Measurements from ENCODE around the gene CADM1.

CADM1 gene

GRCh38 chr11:115199481-115200069 is 304.6 kb downstream of the CADM1 start:
- H3K36me3 Mint-ChIP-seq, result no peaks in the 10 kb centered on the region
- H3K27me3 Mint-ChIP-seq, result peaks cover 0 to under 1% of the 10 kb centered on the region in 2 donors
- H3K4me3 Mint-ChIP-seq, result no peak overlapping the region
- H3K9me3 Mint-ChIP-seq, result no peaks in the 10 kb centered on the region
- DNase-seq, result no peak
- no peaks in the 10 kb centered on the region for H3K4me1 Mint-ChIP-seq
- H3K27ac Mint-ChIP-seq, result no peak overlapping the region
- no peak for ATAC-seq (replicated peaks)

- H3K9me3 Mint-ChIP-seq, result no peaks in the 10 kb centered on the region
- ATAC-seq (replicated peaks) (no peak), DNase-seq (no peak)
- no peaks in the 10 kb centered on the region for H3K4me1 Mint-ChIP-seq
- H3K36me3 Mint-ChIP-seq, result no peaks in the 10 kb centered on the region
- no peak overlapping the region for H3K27ac Mint-ChIP-seq
- no peak overlapping the region for H3K4me3 Mint-ChIP-seq
- peaks cover 0 to 9% of the 10 kb centered on the region in 2 donors for H3K27me3 Mint-ChIP-seq
These were observed 305.9 kb downstream of the CADM1 start for GRCh38 chr11:115198321-115198741.

GRCh38 chr11:115197433-115197832 is 306.8 kb downstream of the CADM1 start:
- no peak overlapping the region for H3K4me3 Mint-ChIP-seq
- ATAC-seq (replicated peaks) (no peak), DNase-seq (no peak)
- peaks cover 0 to 9% of the 10 kb centered on the region in 2 donors for H3K27me3 Mint-ChIP-seq
- H3K27ac Mint-ChIP-seq, result no peak overlapping the region
- H3K9me3 Mint-ChIP-seq, result no peaks in the 10 kb centered on the region
- H3K4me1 Mint-ChIP-seq, result no peaks in the 10 kb centered on the region
- no peaks in the 10 kb centered on the region for H3K36me3 Mint-ChIP-seq

- H3K27ac Mint-ChIP-seq, result no peak overlapping the region
- no peaks in the 10 kb centered on the region for H3K36me3 Mint-ChIP-seq
- H3K27me3 Mint-ChIP-seq, result peaks cover 0 to 9% of the 10 kb centered on the region in 2 donors
- ATAC-seq (replicated peaks), result no peak
- no peak for DNase-seq
- H3K9me3 Mint-ChIP-seq, result no peaks in the 10 kb centered on the region
- no peaks in the 10 kb centered on the region for H3K4me1 Mint-ChIP-seq
- H3K4me3 Mint-ChIP-seq, result no peak overlapping the region
These were observed 307.2 kb downstream of the CADM1 start for GRCh38 chr11:115197031-115197430.

GRCh38 chr11:115194802-115195110 is 309.5 kb downstream of the CADM1 start:
- no peaks in the 10 kb centered on the region for H3K36me3 Mint-ChIP-seq
- ATAC-seq (replicated peaks) (peak in 1 of 2 donors; percentile 43), DNase-seq (no peak)
- H3K4me3 Mint-ChIP-seq, result no peak overlapping the region
- peak overlapping the region; percentile 44 for H3K27ac Mint-ChIP-seq
- no peaks in the 10 kb centered on the region for H3K4me1 Mint-ChIP-seq
- peaks cover 0 to 9% of the 10 kb centered on the region in 2 donors for H3K27me3 Mint-ChIP-seq
- H3K9me3 Mint-ChIP-seq, result no peaks in the 10 kb centered on the region

- DNase-seq (no peak), ATAC-seq (replicated peaks) (peak in 1 of 2 donors; percentile 38)
- Mint-ChIP-seq H3K9me3 (no peaks in the 10 kb centered on the region), H3K4me3 (no peak overlapping the region), H3K27ac (peak overlapping the region; percentile 44), H3K4me1 (no peaks in the 10 kb centered on the region), H3K27me3 (peaks cover 0 to 9% of the 10 kb centered on the region in 2 donors), H3K36me3 (no peaks in the 10 kb centered on the region)
These were observed 310.1 kb downstream of the CADM1 start for GRCh38 chr11:115193914-115194801.

GRCh38 chr11:115191761-115192160 is 312.5 kb downstream of the CADM1 start:
- no peaks in the 10 kb centered on the region for H3K9me3 Mint-ChIP-seq
- no peaks in the 10 kb centered on the region for H3K4me1 Mint-ChIP-seq
- H3K27me3 Mint-ChIP-seq, result peaks cover under 1 to 9% of the 10 kb centered on the region in 2 donors
- no peak overlapping the region for H3K27ac Mint-ChIP-seq
- H3K4me3 Mint-ChIP-seq, result no peak overlapping the region
- H3K36me3 Mint-ChIP-seq, result no peaks in the 10 kb centered on the region
- ATAC-seq (replicated peaks), result no peak
- no peak for DNase-seq

GRCh38 chr11:115190196-115190595 is 314.0 kb downstream of the CADM1 start:
- Mint-ChIP-seq H3K27me3 (peaks cover 4 to 9% of the 10 kb centered on the region in 2 donors), H3K36me3 (no peaks in the 10 kb centered on the region), H3K27ac (no peak overlapping the region), H3K4me1 (no peaks in the 10 kb centered on the region), H3K4me3 (no peak overlapping the region), H3K9me3 (no peaks in the 10 kb centered on the region)
- ATAC-seq (replicated peaks) (no peak), DNase-seq (no peak)

- Mint-ChIP-seq H3K4me1 (no peaks in the 10 kb centered on the region), H3K4me3 (no peak overlapping the region), H3K27ac (no peak overlapping the region), H3K27me3 (peaks cover 1 to 4% of the 10 kb centered on the region in 2 donors), H3K36me3 (no peaks in the 10 kb centered on the region), H3K9me3 (no peaks in the 10 kb centered on the region)
- DNase-seq (no peak), ATAC-seq (replicated peaks) (no peak)
These were observed 315.3 kb downstream of the CADM1 start for GRCh38 chr11:115188898-115189278.

GRCh38 chr11:115188188-115188897 is 315.9 kb downstream of the CADM1 start:
- no peaks in the 10 kb centered on the region for H3K9me3 Mint-ChIP-seq
- ATAC-seq (replicated peaks), result no peak
- peaks cover 0 to 4% of the 10 kb centered on the region in 2 donors for H3K27me3 Mint-ChIP-seq
- H3K27ac Mint-ChIP-seq, result no peak overlapping the region
- H3K36me3 Mint-ChIP-seq, result no peaks in the 10 kb centered on the region
- H3K4me1 Mint-ChIP-seq, result no peaks in the 10 kb centered on the region
- no peak for DNase-seq
- no peak overlapping the region for H3K4me3 Mint-ChIP-seq

GRCh38 chr11:115185931-115186330 is 318.3 kb downstream of the CADM1 start:
- no peak overlapping the region for H3K27ac Mint-ChIP-seq
- no peaks in the 10 kb centered on the region for H3K9me3 Mint-ChIP-seq
- no peaks in the 10 kb centered on the region for H3K4me1 Mint-ChIP-seq
- ATAC-seq (replicated peaks) (no peak), DNase-seq (no peak)
- H3K36me3 Mint-ChIP-seq, result no peaks in the 10 kb centered on the region
- H3K27me3 Mint-ChIP-seq, result peaks cover 0 to 4% of the 10 kb centered on the region in 2 donors
- H3K4me3 Mint-ChIP-seq, result no peak overlapping the region

- H3K27ac Mint-ChIP-seq, result no peak overlapping the region
- H3K9me3 Mint-ChIP-seq, result no peaks in the 10 kb centered on the region
- ATAC-seq (replicated peaks) (no peak), DNase-seq (no peak)
- no peaks in the 10 kb centered on the region for H3K4me1 Mint-ChIP-seq
- H3K27me3 Mint-ChIP-seq, result peaks cover 0 to 4% of the 10 kb centered on the region in 2 donors
- H3K4me3 Mint-ChIP-seq, result no peak overlapping the region
- no peaks in the 10 kb centered on the region for H3K36me3 Mint-ChIP-seq
These were observed 318.7 kb downstream of the CADM1 start for GRCh38 chr11:115185507-115185906.

- DNase-seq, result no peak
- no peak for ATAC-seq (replicated peaks)
- peaks cover 0 to 4% of the 10 kb centered on the region in 2 donors for H3K27me3 Mint-ChIP-seq
- no peaks in the 10 kb centered on the region for H3K36me3 Mint-ChIP-seq
- no peaks in the 10 kb centered on the region for H3K9me3 Mint-ChIP-seq
- no peak overlapping the region for H3K27ac Mint-ChIP-seq
- no peak overlapping the region for H3K4me3 Mint-ChIP-seq
- no peaks in the 10 kb centered on the region for H3K4me1 Mint-ChIP-seq
These were observed 319.3 kb downstream of the CADM1 start for GRCh38 chr11:115184901-115185300.

- ATAC-seq (replicated peaks), result no peak
- no peak for DNase-seq
- Mint-ChIP-seq H3K27me3 (peaks cover 0 to 4% of the 10 kb centered on the region in 2 donors), H3K9me3 (no peaks in the 10 kb centered on the region), H3K4me3 (no peak overlapping the region), H3K27ac (no peak overlapping the region), H3K36me3 (no peaks in the 10 kb centered on the region), H3K4me1 (no peaks in the 10 kb centered on the region)
These were observed 320.4 kb downstream of the CADM1 start for GRCh38 chr11:115183830-115184229.

- DNase-seq (no peak), ATAC-seq (replicated peaks) (no peak)
- Mint-ChIP-seq H3K27ac (no peak overlapping the region), H3K4me1 (no peaks in the 10 kb centered on the region), H3K36me3 (no peaks in the 10 kb centered on the region), H3K4me3 (no peak overlapping the region), H3K9me3 (no peaks in the 10 kb centered on the region), H3K27me3 (peaks cover 0 to 4% of the 10 kb centered on the region in 2 donors)
These were observed 321.1 kb downstream of the CADM1 start for GRCh38 chr11:115183136-115183535.

Measured in stimulated activated naive B cell treated with anti-CD40 and anti-IgM and Interleukin-4, amounts not matched to agents 10 μg/mL and 1 μg/mL and 100 μg/mL, for 72 hours (primary cell).